HG02884 (cell line): Measurements from ENCODE around the gene SLC44A3.
A peak's percentile ranks its signal among the peaks of the same experiment; 100 is the strongest.

ENCODE experiments used
- ATAC-seq: cut with Tn5 transposase; IDR thresholded peaks from one replicate; pipeline ENCODE4 v1.9.1; 2021; ENCODE audit warnings: mild to moderate bottlenecking, moderate library complexity; ENCODE audit not compliant: unreplicated experiment

SLC44A3 gene

GRCh38 chr1:94799206-94799605 is 21.0 kb upstream of the SLC44A3 start:
- no peak for ATAC-seq

DNA sequence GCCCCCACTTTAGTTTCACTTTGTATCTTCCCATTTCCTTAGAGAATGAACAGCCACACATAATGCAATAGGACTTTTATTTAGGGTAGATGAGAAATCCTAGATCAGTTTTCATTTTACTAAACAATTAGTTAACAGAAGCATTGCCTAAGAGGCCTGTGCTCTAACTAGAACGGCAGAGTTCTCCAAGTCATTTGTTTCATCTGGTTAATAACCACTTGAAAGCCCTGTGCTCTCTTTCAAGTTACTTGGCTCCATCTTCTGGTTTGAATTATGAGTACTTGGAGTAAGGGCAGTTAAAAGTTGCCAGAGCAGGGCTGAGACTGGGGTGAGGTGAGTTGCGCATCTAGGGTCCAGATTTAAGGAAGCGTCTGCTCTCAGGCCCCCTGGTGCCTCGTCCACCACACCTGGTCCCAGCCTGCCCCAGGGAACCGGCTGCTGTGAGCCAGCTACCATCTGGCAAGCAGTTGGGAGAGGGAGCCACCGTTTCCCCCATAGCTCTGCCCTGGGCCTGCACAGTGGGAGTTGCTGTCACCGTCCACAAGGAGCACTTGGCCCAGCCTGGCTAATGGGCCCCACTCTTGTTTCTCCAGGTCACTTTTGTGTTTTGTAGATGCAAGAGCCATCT is 18.1 kb upstream of the SLC44A3 start:
- peak; percentile 83 for ATAC-seq

DNA sequence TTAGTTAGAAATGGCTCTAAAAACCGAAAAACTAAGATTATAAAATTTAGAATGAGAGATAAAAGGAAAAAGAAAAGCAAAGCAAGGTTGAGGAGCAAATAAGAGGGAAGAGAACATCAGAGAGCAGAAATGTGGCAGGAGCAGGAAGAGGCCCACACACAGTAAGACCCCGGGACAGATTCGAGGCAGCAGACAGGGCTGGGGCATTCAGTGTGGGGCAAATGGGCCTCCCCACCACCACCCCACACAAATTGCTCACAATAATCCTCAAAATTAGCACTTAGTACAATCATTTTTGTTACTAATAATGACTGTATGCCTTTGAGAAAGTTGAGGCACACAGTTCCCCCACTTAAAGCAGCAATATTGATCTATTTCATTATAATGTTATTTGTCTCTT is 17.1 kb upstream of the SLC44A3 start:
- no peak for ATAC-seq

DNA sequence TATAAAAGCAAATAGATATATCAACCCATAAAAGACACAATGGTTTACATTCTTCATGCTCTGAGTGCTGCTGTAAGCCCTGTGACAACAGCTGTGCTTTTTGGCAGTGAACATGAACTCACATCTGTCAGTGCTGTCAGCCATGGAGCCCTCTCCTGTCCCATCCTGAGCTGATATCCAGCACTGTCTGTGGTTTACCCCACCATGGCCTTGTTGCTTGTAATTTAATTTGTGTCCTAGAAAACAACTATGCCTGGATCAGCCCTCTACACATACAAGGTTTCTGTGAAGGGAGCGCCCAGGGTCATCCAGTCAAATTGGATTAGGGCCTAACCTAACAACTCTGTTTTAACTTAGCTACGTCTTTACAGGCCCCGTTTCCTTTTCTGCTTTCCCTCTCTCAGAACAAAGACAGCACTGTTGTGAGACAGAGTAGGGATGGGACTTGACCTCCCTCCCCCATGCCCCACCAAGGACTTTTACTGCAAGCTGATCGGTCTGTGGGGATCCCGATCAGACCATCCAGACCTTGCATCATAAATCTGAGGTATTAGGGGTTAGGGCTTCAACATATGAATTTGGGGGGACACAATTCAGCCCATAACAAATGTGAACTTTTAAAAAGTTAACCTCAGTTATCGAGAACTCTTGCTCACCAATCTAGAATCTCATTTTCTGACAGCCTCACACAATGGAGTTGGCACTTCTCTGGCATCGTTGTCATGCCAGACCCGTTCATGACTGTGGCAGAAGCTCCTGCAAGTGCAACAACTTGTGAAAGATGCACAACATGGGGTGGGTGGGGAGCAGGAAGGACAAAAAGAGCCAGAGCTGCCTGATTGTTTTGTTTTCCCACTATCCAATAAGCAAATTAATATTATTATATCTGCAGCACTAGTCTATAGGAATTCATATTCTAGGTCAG is 16.4 kb upstream of the SLC44A3 start:
- ATAC-seq, result no peak

DNA sequence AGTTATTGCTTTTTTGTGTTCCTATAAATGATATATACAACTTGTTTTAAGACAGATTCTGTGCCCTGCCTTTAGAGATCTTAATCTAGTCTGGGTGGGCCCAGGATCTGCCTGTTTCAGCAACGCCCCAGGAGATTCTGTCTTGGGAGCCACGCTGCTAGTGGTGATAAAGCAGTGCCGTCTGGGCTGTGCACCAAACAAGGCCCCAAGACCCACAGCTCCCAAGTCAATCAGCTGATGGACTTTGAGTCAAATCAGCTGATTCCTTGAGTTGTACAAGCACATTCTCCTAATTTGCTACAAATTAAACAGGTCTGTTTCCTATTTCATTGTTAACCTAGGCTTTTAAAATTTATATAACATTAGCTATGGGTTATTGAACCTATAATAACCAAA is 15.7 kb upstream of the SLC44A3 start:
- no peak for ATAC-seq

- peak; percentile 49 for ATAC-seq
Measured at GRCh38 chr1:94805912-94806311, 14.2 kb upstream of the SLC44A3 start.

DNA sequence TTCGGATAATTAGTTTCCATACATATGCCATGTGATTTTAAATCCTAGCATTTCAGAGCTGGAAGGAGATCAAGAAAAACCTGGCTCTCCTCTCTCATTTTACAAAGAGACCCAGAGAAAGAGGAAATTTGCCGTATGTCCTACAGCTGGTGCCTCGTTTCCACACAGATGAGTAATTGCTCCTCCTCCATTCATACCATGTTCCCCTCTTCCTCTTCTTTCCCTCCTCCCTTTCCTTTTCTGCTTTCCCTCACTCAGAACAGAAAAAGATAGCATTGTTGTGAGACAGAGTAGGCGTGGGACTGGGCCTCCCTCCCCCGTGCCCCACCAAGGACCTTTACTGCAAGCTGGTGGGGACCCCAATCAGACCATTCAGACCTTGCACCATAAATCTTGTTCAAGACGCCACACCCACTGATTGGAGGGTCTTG is 13.7 kb upstream of the SLC44A3 start:
- ATAC-seq, result no peak

- no peak for ATAC-seq
Measured at GRCh38 chr1:94807742-94808491, 12.2 kb upstream of the SLC44A3 start.

GRCh38 chr1:94808669-94809068 is 11.5 kb upstream of the SLC44A3 start:
- ATAC-seq, result no peak

GRCh38 chr1:94812985-94813384 is 7.2 kb upstream of the SLC44A3 start:
- no peak for ATAC-seq

- no peak for ATAC-seq
Measured at GRCh38 chr1:94816030-94816429, 4.1 kb upstream of the SLC44A3 start.

DNA sequence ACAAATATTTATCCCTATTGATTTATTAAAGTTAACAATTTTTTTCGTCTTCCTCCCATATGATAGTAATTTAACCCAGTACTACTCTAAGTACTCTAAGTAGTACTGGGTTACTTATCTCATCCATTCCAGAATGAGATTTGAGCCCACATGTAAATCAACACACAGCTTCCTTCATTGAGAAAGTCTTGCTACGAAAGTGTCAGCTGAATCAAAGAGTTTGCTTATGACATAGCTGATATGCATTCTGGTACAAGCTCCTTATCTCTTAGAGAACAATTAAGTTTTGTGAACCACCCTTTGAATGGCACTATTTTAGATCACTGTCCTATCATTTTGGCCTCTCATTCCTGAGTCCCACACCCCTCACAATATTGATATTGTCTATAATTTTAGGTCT is 2.4 kb upstream of the SLC44A3 start:
- ATAC-seq, result no peak

GRCh38 chr1:94819238-94819944 is 766 bp upstream of the SLC44A3 start:
- no peak for ATAC-seq

- ATAC-seq, result no peak
Measured at GRCh38 chr1:94820936-94821335, 779 bp downstream of the SLC44A3 start.

GRCh38 chr1:94821636-94822305 is 1.6 kb downstream of the SLC44A3 start:
- no peak for ATAC-seq

DNA sequence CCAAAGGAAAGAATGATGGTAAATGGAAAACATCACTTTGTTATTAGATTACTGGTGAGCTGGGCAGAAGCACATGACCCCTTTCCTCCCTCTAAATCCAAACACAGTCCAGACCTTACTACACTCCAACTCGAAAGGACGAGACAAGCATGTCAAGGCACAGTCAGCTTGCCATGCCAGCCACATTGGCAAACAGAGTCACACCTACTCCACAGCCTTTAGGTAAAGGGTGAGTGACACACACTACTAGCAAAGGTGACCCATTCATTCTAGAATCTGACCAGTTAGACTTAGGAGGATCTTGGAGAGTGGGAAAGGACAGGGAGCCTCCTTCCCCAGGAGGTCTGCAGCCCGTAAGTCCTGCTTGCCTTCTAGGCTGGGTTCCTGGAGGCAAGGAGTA is 3.0 kb downstream of the SLC44A3 start:
- no peak for ATAC-seq

DNA sequence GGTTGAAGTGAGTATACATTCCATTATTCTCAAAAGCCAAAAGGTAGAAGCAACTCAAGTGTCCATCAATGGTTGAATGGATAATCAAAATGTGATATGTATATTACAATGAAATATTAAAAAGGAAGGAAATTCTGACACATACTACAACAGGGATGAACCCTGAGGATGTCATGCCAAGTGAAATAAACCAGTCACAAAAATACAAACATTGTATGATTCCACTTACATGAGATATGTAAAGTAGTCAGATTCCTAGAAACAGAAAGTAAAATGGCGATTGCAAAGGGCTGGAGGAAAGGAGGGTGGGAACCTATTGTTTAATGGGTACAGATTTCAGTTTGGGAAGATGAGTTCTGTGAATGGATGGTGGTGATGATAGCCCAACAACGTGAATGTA is 5.8 kb downstream of the SLC44A3 start:
- ATAC-seq, result no peak

GRCh38 chr1:94827434-94827833 is 7.3 kb downstream of the SLC44A3 start:
- no peak for ATAC-seq

DNA sequence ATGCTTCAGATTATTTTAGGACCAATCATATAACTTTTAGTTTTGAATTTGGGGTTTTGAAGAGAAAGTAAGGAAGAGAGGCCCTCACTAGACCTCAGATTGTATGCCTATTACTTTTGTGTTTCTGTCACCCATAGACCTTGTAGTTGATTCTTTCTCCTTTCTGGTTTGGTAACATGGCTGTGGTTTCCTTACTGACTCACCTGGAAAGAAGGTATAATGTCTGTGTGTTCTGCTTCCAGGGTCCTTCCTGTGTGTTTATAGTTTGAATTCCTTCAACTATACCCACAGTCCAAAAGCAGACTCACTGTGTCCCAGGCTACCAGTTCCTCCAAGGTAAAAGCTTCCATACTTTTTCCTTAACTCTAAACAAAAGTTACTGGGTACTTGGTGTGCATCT is 8.1 kb downstream of the SLC44A3 start:
- ATAC-seq, result no peak

GRCh38 chr1:94831641-94832040 is 11.5 kb downstream of the SLC44A3 start:
- no peak for ATAC-seq
